Right ventricle myocardium inferior (tissue), 1 donor: ENCODE results near the gene NOL4L. TPM values are rescaled to one million over a fixed set of nuclear protein-coding genes. Genes with fewer than 3 reads are reported as not detected.

Experiments
- ATAC-seq: fragments of 200-7000 bp; cut with Tn5 transposase; one replicate; pipeline ENCODE4 v1.9.1; 2020; ENCODE audit warnings: mild to moderate bottlenecking, moderate library complexity
- DNase-seq: peaks from one replicate; pipeline ENCODE4 v3.0.0; 2021; ENCODE audit errors: missing footprints
- intact Hi-C: fragments of 100-400 bp; cut with DNase I; formaldehyde crosslinking; loops from one replicate; pipeline ENCODE4 v1.11.0; 2022
- total RNA-seq: library from RNA; stranded (reverse); fragmentation: NEBNext Ultra II Directional; extraction: Animal tissue kit (Norgen Biotek cat#: 25700); gene quantifications from one replicate; pipeline ENCODE4 v1.2.1, GENCODE V29; 2021
- donor health status: DM: no; HTN: yes; CAD: no; lungs with severe emphysema.

Gene NOL4L
- total RNA-seq, 1 donor from 2014 or later = 4.3 TPM

DNA sequence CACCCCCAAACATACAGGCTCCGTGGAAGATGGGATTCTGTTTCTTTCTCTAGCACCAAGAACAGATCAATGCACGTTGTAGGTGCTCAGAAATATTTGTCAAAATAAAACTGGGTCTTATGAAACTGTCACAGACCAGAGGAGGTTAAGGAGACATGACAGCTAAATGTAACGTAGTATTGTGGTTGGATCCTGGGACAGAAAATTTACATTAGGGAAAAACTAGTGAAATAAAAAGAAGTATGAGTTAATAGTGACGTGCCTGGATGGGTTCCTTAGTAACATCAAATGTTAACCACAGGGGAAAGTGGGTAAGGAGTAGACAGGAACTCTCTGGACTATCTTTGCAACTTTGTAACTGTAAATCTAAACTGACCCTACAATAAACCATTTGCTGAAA is 31.5 kb downstream of the NOL4L start:
- intact Hi-C loops = no loop called here
- DNase-seq = no peak
- no peak for ATAC-seq

- intact Hi-C loops = no loop called here
- ATAC-seq (no peak), DNase-seq (no peak)
Measured at GRCh38 chr20:32551693-32552092, 33.4 kb downstream of the NOL4L start.

DNA sequence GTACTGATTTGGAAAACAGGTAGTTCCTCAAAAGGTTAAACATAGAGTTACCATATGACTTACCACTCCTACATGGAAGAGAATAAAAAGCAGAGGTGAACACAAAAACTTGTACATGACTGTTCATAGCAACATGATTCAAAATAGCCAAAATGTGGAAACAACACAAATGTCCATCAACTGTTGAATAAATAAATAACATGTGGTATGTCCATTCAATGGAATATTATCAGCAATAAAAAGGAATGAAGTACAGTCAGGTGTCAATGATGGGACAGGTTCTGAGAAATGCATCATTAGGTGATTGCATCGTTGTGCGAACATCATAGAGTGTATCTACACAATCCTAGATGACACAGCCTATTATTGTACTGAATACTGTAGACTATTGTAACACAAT is 35.3 kb downstream of the NOL4L start:
- ATAC-seq = no peak
- intact Hi-C loops = no loop called here
- DNase-seq = no peak

DNA sequence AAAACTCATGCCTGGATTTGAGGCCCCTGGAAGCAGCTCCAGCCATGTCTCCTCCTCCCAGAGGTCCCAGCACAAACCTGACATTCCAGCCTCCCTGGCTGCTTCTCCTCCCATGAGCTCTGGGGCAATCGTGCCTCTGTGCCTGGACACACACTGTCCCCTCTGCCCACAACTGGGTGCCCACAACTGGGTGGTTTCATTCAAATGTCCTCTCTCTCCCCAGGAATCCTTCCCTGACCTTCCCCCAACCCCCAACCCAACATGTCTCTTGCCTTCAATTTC is 37.4 kb downstream of the NOL4L start:
- DNase-seq (no peak), ATAC-seq (no peak)
- intact Hi-C loops = no loop called here

DNA sequence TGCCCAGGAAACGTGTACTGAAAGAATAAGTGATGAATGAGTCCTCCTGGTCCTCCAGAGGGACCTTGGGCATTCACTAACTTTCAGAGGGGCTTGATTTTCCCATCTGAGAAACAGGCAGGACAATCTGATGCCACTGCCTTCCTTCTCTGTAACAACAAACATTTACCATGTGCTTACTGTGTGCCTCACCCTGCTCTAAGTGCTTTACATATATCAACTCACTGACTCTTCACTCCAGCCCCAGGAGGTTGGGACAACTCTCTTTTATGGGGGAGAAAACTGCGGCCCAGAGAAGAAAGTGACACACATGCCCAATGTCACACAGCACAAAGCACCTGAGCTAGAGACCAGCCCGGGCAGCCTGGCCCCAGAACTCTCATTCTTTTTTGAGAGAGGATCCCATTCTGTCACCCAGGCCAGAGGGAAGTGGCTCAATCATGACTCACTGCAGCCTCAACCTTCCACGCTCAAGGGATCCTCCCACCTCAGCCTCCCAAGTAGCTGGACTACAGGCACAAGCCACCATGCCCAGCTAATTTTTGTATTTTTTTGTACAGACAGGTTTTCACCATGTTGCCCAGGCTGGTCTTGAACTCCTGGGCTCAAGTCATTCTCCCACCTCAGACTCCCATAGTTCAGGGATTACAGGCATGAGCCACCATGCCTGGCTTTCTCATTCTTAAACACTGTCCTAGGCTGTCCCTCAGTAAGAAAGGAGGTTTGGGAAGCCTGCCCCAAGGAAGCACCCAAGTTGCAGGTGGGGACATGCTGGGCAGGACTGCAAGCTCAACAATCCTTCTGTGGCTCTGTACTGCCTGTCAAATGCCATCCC is 38.0 kb downstream of the NOL4L start:
- intact Hi-C loops = no loop called here
- ATAC-seq (no peak), DNase-seq (no peak)

DNA sequence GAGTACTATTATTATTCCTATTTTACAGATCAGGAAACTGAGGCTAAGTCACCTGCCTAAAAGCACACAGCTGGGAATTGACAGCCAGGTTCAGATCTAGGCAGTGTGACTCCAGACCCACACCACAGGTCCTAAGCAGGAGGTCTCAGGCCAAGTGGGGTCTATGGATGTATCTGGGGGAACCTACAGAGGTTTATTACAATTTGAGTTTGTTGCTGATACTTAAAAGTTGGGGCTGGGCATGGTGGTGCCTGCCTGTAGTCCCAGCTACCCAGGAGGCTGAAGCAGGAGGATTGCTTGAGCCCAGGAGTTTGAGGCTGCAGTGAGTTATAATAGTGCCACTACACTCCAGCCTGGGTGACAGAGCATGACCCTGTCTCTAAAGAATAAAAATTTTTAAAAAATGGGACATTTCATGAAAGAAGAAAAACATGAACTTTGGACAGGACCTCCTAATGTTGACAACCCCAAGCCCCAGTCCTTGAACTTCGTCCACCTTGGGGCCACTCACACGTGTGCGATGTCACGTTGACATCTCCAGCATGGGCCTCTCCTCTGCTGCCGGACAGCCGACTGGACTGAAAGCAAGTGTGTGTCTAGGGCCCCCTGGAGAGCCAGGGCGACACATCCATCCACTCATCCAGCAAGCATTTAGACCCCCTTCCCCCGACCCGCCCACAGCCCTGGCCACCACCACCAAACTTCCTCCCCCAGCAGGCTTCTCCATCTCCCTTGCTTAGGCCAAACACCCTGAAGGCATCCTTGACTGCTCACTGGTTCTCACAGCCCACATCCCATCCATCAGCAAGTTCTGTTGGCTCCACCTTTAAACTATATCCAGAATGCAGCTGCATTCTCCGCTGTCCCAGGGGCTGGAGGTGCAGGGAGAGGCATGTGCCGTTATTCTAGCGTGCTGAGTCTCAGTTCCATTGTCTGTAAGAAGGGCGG is 40.0 kb downstream of the NOL4L start:
- ATAC-seq (no peak), DNase-seq (no peak)
- intact Hi-C loops = no loop called here

- intact Hi-C loops = no loop called here
Measured at GRCh38 chr20:32544260-32544722, 40.8 kb downstream of the NOL4L start.

GRCh38 chr20:32543570-32544259 is 41.4 kb downstream of the NOL4L start:
- DNase-seq = no peak
- intact Hi-C loops = no loop called here
- no peak for ATAC-seq

More at GRCh38 chr20:32544260-32544722, 40.8 kb downstream of the NOL4L start:
- ATAC-seq (no peak), DNase-seq (no peak)

- intact Hi-C loops = no loop called here
- ATAC-seq (no peak), DNase-seq (no peak)
Measured at GRCh38 chr20:32542259-32542615, 42.9 kb downstream of the NOL4L start.

GRCh38 chr20:32541323-32542258 is 43.5 kb downstream of the NOL4L start:
- ATAC-seq (no peak), DNase-seq (no peak)
- intact Hi-C loops = no loop called here

- DNase-seq = no peak
- intact Hi-C loops = no loop called here
- no peak for ATAC-seq
Measured at GRCh38 chr20:32539817-32540675, 45.1 kb downstream of the NOL4L start.

DNA sequence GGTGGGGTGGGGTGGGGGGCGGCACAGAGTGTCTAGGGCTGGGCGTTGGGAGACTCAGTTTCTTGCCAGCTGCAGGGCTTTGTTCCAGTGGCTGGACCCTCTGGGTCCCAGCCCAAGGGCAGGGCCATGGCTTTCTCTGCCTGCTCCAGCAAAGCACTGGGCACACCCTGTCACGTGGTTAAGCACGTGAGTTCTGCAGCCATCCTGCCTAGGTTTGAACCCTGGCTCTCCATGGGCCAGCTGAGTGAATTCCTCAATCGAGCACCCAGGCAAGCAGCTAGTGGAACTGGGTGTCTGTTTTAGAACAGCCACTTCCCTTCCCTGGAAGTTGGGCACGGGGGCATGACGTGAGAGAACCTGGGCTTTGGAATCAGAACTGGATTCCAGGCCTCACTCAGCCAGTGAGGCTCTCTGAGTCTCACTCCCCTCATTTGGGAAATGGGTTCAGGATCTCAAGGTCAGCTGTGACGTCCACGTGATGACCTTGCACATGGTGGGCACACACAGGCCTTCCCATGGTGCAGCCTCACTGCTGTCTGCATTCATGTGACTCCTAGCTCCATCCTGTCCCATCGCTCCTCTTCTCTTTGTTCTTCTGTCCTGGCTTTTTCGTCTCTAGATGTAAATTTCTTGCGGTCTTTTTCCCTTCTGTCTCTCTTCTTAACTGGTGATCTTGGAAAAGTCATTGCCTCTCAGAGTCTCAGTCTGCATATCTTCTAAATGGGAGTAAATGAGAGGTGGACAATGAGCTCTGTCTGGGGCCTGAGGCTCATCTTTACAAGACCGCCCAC is 45.9 kb downstream of the NOL4L start:
- ATAC-seq = no peak
- intact Hi-C loops = no loop called here
- no peak for DNase-seq

GRCh38 chr20:32538526-32538939 is 46.6 kb downstream of the NOL4L start:
- intact Hi-C loops = no loop called here
- ATAC-seq (no peak), DNase-seq (no peak)

GRCh38 chr20:32537657-32538525 is 47.2 kb downstream of the NOL4L start:
- intact Hi-C loops = no loop called here
- ATAC-seq (no peak), DNase-seq (no peak)

DNA sequence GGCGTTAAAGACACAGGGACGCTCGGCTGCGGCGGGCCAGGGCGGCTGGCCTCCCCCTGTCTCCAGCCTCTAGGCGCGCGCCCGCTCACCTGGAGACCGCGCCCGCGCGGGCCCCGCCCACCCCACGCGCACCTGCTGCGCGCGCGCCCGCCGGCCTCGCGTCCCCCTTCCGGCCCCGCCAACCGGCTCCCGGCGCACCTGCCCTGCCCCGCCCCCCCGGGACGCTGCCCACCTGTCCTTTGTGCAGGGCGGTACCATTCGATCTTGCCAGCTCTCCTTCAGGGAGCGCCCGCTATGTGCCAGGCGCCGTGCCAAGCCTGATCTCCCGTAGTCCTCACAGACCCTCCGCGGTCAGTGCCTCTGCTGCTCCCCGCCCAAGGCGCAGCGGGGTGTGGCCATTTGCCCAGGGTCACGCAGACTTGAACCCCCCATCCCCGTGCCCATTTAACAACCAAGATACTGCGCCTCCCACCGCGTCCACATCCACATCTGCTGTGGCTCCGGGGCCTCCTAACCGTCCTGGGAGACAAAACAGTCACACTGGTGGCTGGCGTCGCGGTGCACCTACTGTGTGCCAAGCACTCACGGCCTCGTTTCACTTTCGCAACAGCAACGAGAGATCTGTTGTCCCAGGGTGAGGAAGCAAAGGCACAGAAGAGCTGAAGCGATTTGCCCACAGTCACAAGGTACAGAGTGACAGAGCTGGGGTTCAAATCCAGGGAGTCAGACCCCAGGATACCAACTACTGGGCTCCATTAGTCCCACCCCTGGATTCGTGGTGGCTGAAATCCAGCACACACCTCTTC is 48.1 kb downstream of the NOL4L start:
- intact Hi-C loops = no loop called here
- ATAC-seq (no peak), DNase-seq (peak; percentile 73)
